H1 (cell line): Measurements from ENCODE around the gene AOPEP. TPM values are rescaled to one million over a fixed set of nuclear protein-coding genes. Genes with fewer than 3 reads are reported as not detected.

ENCODE experiments used
- CTCF ChIA-PET: fragments of 300-600 bp; sonication (Branson Sonifier 250); formaldehyde crosslinking; loops from one replicate; lab custom pipeline; 2021; ENCODE audit not compliant: partially characterized antibody; lab: Charles Lee
- POLR2A ChIA-PET: fragments of 300-600 bp; sonication (Branson Sonifier 250); formaldehyde crosslinking; loops from one replicate; lab custom pipeline; 2021; ENCODE audit warnings: inconsistent platforms; ENCODE audit not compliant: partially characterized antibody; lab: Charles Lee
- DNase-seq, 2 experiments: peaks; one replicate each; pipeline versions ENCODE4 v3.0.0 to v3.0.0-alpha.2; 2010 to 2022; ENCODE audit warnings: low spot score in 2 of 2, low read depth in 1 of 2, mixed read lengths in 1 of 2
- FAIRE-seq: peaks from 2 replicates; lab custom pipeline; 2011; peaks lifted over from hg19 to GRCh38; lab: Jason Lieb, UNC
- H2AFZ ChIP-seq: 2 replicates; pipeline ENCODE4 v1.8.1; 2012; ENCODE audit warnings: low read length, inconsistent platforms
- H2AK5ac ChIP-seq: 2 replicates; pipeline ENCODE4 v1.6.1; 2013; ENCODE audit warnings: low read depth, low read length
- H2BK120ac ChIP-seq: replicated peaks from 2 replicates; pipeline ENCODE3; 2013; ENCODE audit warnings: low read depth, low read length, inconsistent platforms
- H2BK12ac ChIP-seq: 2 replicates; pipeline ENCODE4 v1.6.1; 2013; ENCODE audit warnings: low read depth, low read length
- H2BK15ac ChIP-seq: 2 replicates; pipeline ENCODE4 v1.6.1; 2013; ENCODE audit warnings: low read length
- H2BK20ac ChIP-seq: 2 replicates; pipeline ENCODE4 v1.6.1; 2013; ENCODE audit warnings: low read length
- H2BK5ac ChIP-seq: 2 replicates; pipeline ENCODE4 v1.6.1; 2013; ENCODE audit warnings: low read depth, low read length
- H3K14ac ChIP-seq: 2 replicates; pipeline ENCODE4 v1.6.1; 2013; ENCODE audit warnings: inconsistent platforms; ENCODE audit not compliant: insufficient read length
- H3K18ac ChIP-seq: 2 replicates; pipeline ENCODE4 v1.6.1; 2013; ENCODE audit warnings: low read length; ENCODE audit errors: extremely low read depth
- H3K23ac ChIP-seq: 2 replicates; pipeline ENCODE4 v1.6.1; 2013; ENCODE audit warnings: inconsistent platforms; ENCODE audit not compliant: insufficient read length
- H3K23me2 ChIP-seq: 2 replicates; pipeline ENCODE4 v1.6.1; 2013; ENCODE audit warnings: low read depth, low read length
- H3K27ac ChIP-seq: 2 replicates; pipeline ENCODE4 v1.6.1; 2011; ENCODE audit warnings: low read depth, low read length, inconsistent platforms
- H3K27me3 ChIP-seq, 4 experiments: replicated peaks in 1 of 4; 1 replicate in 1 of 4; 2 replicates in 3 of 4; pipeline versions ENCODE4 v1.6.1 to v1.8.1; 2011 to 2013; ENCODE audit warnings: low read length in 3 of 4, mild to moderate bottlenecking in 3 of 4, inconsistent platforms in 2 of 4, mixed read lengths in 2 of 4, moderate library complexity in 1 of 4; ENCODE audit not compliant: control insufficient read depth in 3 of 4, insufficient read depth in 3 of 4; ENCODE audit errors: extremely low read depth in 1 of 4
- H3K36me3 ChIP-seq, 4 experiments: 2 replicates each; pipeline versions ENCODE4 v1.6.1 to v1.8.1; 2011 to 2013; ENCODE audit warnings: mild to moderate bottlenecking in 4 of 4, low read length in 3 of 4, moderate library complexity in 2 of 4, control low read depth in 1 of 4, inconsistent platforms in 1 of 4; ENCODE audit not compliant: insufficient read depth in 4 of 4, control insufficient read depth in 2 of 4
- H3K4ac ChIP-seq: replicated peaks from 2 replicates; pipeline ENCODE3; 2013; ENCODE audit warnings: low read length, low read depth, mixed read lengths, inconsistent platforms; ENCODE audit not compliant: insufficient read length
- H3K4me1 ChIP-seq, 4 experiments: replicated peaks in 1 of 4; 1 replicate in 1 of 4; 2 replicates in 3 of 4; pipeline versions ENCODE4 v1.6.1 to v1.8.1; 2011 to 2013; ENCODE audit warnings: low read length in 3 of 4, inconsistent platforms in 2 of 4, mixed read lengths in 1 of 4; ENCODE audit not compliant: insufficient read depth in 4 of 4, control insufficient read depth in 3 of 4
- H3K4me2 ChIP-seq, 2 experiments: 2 replicates each; pipeline versions ENCODE4 v1.6.1 to v1.8.1; 2011 to 2013; ENCODE audit warnings: low read depth in 2 of 2, low read length in 2 of 2, control low read depth in 1 of 2, inconsistent platforms in 1 of 2, mild to moderate bottlenecking in 1 of 2; ENCODE audit not compliant: insufficient read depth in 1 of 2
- H3K4me3 ChIP-seq, 4 experiments: fragments of 200-600, 300-600 bp in 1 of 4; sonication (generic), shearing (Covaris generic), sonication (Bioruptor Twin) in 1 of 4; 2 replicates each; pipeline versions ENCODE4 v1.5.1 to v1.8.1; 2011 to 2016; ENCODE audit warnings: low read length in 4 of 4, low read depth in 3 of 4, control low read depth in 2 of 4, inconsistent platforms in 2 of 4, mild to moderate bottlenecking in 2 of 4, mixed read lengths in 1 of 4, moderate library complexity in 1 of 4; ENCODE audit not compliant: insufficient read depth in 2 of 4; ENCODE audit errors: extremely low read depth in 1 of 4
- H3K56ac ChIP-seq: replicated peaks from 2 replicates; pipeline ENCODE3; 2013; ENCODE audit warnings: low read depth, mild to moderate bottlenecking, mixed read lengths, low read length, inconsistent platforms; ENCODE audit not compliant: insufficient read length
- H3K79me1 ChIP-seq: 2 replicates; pipeline ENCODE4 v1.6.1; 2013; ENCODE audit warnings: low read depth, low read length, control low read depth
- H3K79me2 ChIP-seq, 2 experiments: 2 replicates each; pipeline versions ENCODE4 v1.6.1 to v1.8.1; 2012 to 2013; ENCODE audit warnings: low read length in 2 of 2, mild to moderate bottlenecking in 2 of 2, inconsistent platforms in 1 of 2; ENCODE audit not compliant: insufficient read depth in 2 of 2, control insufficient read depth in 1 of 2
- H3K9ac ChIP-seq, 4 experiments: replicated peaks in 1 of 4; 1 replicate in 1 of 4; 2 replicates in 3 of 4; pipeline versions ENCODE4 v1.6.1 to v1.8.1; 2011 to 2013; ENCODE audit warnings: low read depth in 3 of 4, low read length in 3 of 4, control low read depth in 2 of 4, mild to moderate bottlenecking in 2 of 4, moderate library complexity in 2 of 4, inconsistent platforms in 1 of 4; ENCODE audit errors: extremely low read depth in 1 of 4
- H3K9me3 ChIP-seq, 2 experiments: 2 replicates each; pipeline versions ENCODE4 v1.6.1 to v1.8.1; 2012 to 2013; ENCODE audit warnings: mild to moderate bottlenecking in 2 of 2, moderate library complexity in 2 of 2, control low read depth in 1 of 2, inconsistent platforms in 1 of 2, low read depth in 1 of 2, low read length in 1 of 2, mixed read lengths in 1 of 2; ENCODE audit not compliant: insufficient read depth in 2 of 2
- H4K20me1 ChIP-seq, 2 experiments: replicated peaks in 1 of 2; 2 replicates each; pipeline versions ENCODE3 to v1.8.1; 2011 to 2013; ENCODE audit warnings: inconsistent platforms in 2 of 2, low read length in 2 of 2, mild to moderate bottlenecking in 1 of 2; ENCODE audit not compliant: insufficient read depth in 2 of 2, control insufficient read depth in 1 of 2
- H4K5ac ChIP-seq: 2 replicates; pipeline ENCODE4 v1.6.1; 2013; ENCODE audit warnings: low read length, low read depth, mixed read lengths, inconsistent platforms; ENCODE audit not compliant: insufficient read length
- H4K8ac ChIP-seq: 2 replicates; pipeline ENCODE4 v1.8.0; 2013; ENCODE audit warnings: mild to moderate bottlenecking, moderate library complexity, low read length, inconsistent platforms; ENCODE audit not compliant: insufficient read depth; ENCODE audit errors: extremely low read depth
- H4K91ac ChIP-seq: replicated peaks from 2 replicates; pipeline ENCODE3; 2013; ENCODE audit warnings: low read length, mixed read lengths, inconsistent platforms; ENCODE audit not compliant: insufficient read length
- BRCA1 ChIP-seq: IDR thresholded peaks from 2 replicates; pipeline ENCODE4 v1.6.1; 2012; ENCODE audit warnings: low read depth, low read length, improper control_type of control experiment
- CEBPB ChIP-seq: IDR thresholded peaks from 2 replicates; pipeline ENCODE4 v1.6.1; 2012; ENCODE audit warnings: low read depth, low read length
- NRF1 ChIP-seq: IDR thresholded peaks from 2 replicates; pipeline ENCODE4 v1.6.1; 2011; ENCODE audit warnings: mild to moderate bottlenecking, low read depth, low read length, improper control_type of control experiment
- RAD21 ChIP-seq, 2 experiments: IDR thresholded peaks in 1 of 2; conservative IDR thresholded peaks in 1 of 2; 2 replicates each; pipeline ENCODE4 v1.6.1; 2011; ENCODE audit warnings: low read depth in 2 of 2, low read length in 2 of 2, improper control_type of control experiment in 1 of 2, inconsistent platforms in 1 of 2, mild to moderate bottlenecking in 1 of 2, moderate library complexity in 1 of 2
- SP4 ChIP-seq: IDR thresholded peaks from 2 replicates; pipeline ENCODE4 v1.6.1; 2012; ENCODE audit warnings: low read length, inconsistent platforms
- TBP ChIP-seq: IDR thresholded peaks from 2 replicates; pipeline ENCODE4 v1.6.1; 2011; ENCODE audit warnings: low read depth, low read length, improper control_type of control experiment
- WGBS, 2 experiments: shearing (Covaris generic) in 1 of 2; methylation state at CpG; one replicate each; pipeline versions ENCODE4 v1.1.6 to v1.1.7; 2013 to 2015; ENCODE audit warnings: low lambda C conversion rate in 2 of 2, mixed read lengths in 2 of 2, inconsistent platforms in 1 of 2, low coverage in 1 of 2, missing lambda C conversion rate in 1 of 2; ENCODE audit not compliant: insufficient replicate concordance in 2 of 2, insufficient coverage in 1 of 2, insufficient read length in 1 of 2; ENCODE audit errors: extremely low coverage in 1 of 2, missing lambda C conversion rate in 1 of 2; 5-methylcytosine and 5-hydroxymethylcytosine counted together
- polyA plus RNA-seq, 7 experiments: library from polyadenylated mRNA; depleted of rRNA in 3 of 7; stranded (reverse) in 5 of 7; unstranded in 2 of 7; fragments of >200 nt in 5 of 7; fragments of 200-250 nt in 2 of 7; gene quantifications; 1 replicate in 5 of 7; 2 replicates in 1 of 7; 4 replicates in 1 of 7; pipeline versions ENCODE4 v1.2.1 to v1.2.3, GENCODE V29; 2011 to 2013; ENCODE audit warnings: missing spikeins in 2 of 7, mixed read lengths in 2 of 7
- total RNA-seq: library from RNA; stranded (reverse); fragmentation: NEBNext Ultra II Directional; extraction: Animal tissue kit (Norgen Biotek cat#: 25700); gene quantifications from 2 replicates; pipeline ENCODE4 v1.2.1, GENCODE V29; 2021

AOPEP gene
- total and polyA plus RNA-seq, 2 of the 8 experiments (the other 6 are each of a cell fraction or from before 2014, with no cell fraction given): 6.1 to 14.3 TPM

DNA sequence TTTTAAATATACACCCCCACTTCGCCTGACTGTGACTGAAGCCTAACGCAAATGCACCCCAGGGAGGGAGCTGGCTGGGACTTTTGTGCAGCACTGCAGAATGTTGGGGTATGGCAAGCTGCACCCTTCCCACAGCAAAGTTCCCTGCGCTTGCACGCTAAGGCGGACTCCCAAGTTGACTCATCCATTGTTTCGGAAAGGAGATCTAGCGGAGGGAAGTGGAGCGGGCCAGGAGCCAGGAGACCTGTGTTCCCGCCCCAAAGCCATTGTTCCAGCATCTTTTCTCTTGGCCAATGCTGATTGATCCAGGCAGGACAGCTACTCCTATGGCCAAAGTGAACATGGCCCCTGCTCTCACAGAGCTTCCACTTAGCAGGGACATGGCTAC lies 202.9 kb downstream of the AOPEP start:
- no peak overlapping the region for H3K4me3 ChIP-seq
- no peak overlapping the region for H3K27ac ChIP-seq
- POLR2A ChIA-PET: interaction anchor here (0.6 to 0.8 kb wide), 2 partner anchors 10 to 19 kb away, joined by 3 read pairs; no protein-coding TSS in a partner anchor
- H2AFZ ChIP-seq: no peak overlapping the region
- no peak overlapping the region for H2AK5ac ChIP-seq
- H4K91ac ChIP-seq: no peak overlapping the region
- H4K8ac ChIP-seq: no peak overlapping the region
- no peak overlapping the region for H3K4me2 ChIP-seq
- no peak overlapping the region for H2BK15ac ChIP-seq
- H4K5ac ChIP-seq: no peak overlapping the region
- TF ChIP-seq SP4 (no peak), BRCA1 (no peak), CEBPB (no peak), TBP (no peak), RAD21 (IDR thresholded peaks at IDR 0.05 in 1 of 2, conservative IDR thresholded peaks at IDR 0.05 in 1 of 2; ENCODE audit: low read depth in 2 of 2, low read length in 2 of 2) (no peak), NRF1 (no peak)
- H3K4me1 ChIP-seq: peaks cover 0 to 3% (median 1%) of the 10 kb centered on the region in 4 experiments; a peak in 3 of 7 replicates
- 94% methylated on average over 9 of the region's 9 CpGs; no CpG with 5 or more reads in 1 of the 2 experiments for WGBS, 2 experiments
- no peaks in the 10 kb centered on the region for H4K20me1 ChIP-seq
- H3K9ac ChIP-seq: no peak overlapping the region
- H3K79me2 ChIP-seq: no peaks in the 10 kb centered on the region; a peak in 1 of 4 replicates
- H3K56ac ChIP-seq: no peak overlapping the region
- CTCF ChIA-PET: interaction anchor here (1.4 kb wide), 1 partner anchor 198 kb away, joined by 3 read pairs; no protein-coding TSS in a partner anchor
- H2BK120ac ChIP-seq: no peak overlapping the region
- no peak overlapping the region for H3K14ac ChIP-seq
- H2BK12ac ChIP-seq: no peak overlapping the region
- no peaks in the 10 kb centered on the region for H3K27me3 ChIP-seq
- no peak overlapping the region for H3K23ac ChIP-seq
- H3K9me3 ChIP-seq: no peaks in the 10 kb centered on the region
- H3K23me2 ChIP-seq: no peaks in the 10 kb centered on the region
- FAIRE-seq (no peak), DNase-seq (no peak)
- H3K4ac ChIP-seq: no peak overlapping the region
- no peaks in the 10 kb centered on the region for H3K36me3 ChIP-seq
- H2BK20ac ChIP-seq: no peak overlapping the region
- H3K18ac ChIP-seq: no peak overlapping the region
- H3K79me1 ChIP-seq: no peaks in the 10 kb centered on the region
- no peak overlapping the region for H2BK5ac ChIP-seq
